Suprapubic skin (tissue), 3 donors: ENCODE data around the gene CLK1.

Source experiments
- POLR2AphosphoS5 ChIP-seq, 3 donors: sonication (generic); formaldehyde crosslinking; IDR thresholded peaks; one replicate each; pipeline ENCODE4 v1.6.1; 2017; ENCODE audit warnings: antibody characterized with exemption in 3 of 3
- TF ChIP-seq, protein P1 (sequence below), 2 donors: fragments of 200-600 bp in 1 of 2; fragments of 450-650 bp in 1 of 2; sonication (generic) in 1 of 2; IDR thresholded peaks; one replicate each; pipeline ENCODE4 v1.5.1; 2016 to 2019; ENCODE audit warnings: antibody characterized with exemption in 2 of 2, mild to moderate bottlenecking in 1 of 2, moderate library complexity in 1 of 2

DNA sequence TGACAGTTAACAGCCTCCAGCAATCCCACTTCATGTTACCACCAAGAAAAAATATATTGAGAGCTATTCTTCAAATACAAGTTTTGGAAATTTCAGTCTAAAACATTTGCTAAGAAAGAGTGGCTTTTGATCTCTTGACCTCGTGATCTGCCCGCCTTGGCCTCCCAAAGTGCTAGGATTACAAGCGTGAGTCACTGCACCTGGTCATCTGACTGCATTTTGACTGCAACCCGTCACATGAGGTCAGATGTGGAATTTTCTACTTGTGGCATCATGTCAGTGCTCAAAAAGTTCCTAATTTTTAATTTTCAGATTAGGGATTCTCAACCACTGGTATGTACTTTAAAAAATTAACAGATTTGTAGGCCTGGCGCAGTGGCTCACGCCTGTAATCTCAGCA is 9.1 kb upstream of the CLK1 start:
- TF ChIP-seq, protein P1, sequence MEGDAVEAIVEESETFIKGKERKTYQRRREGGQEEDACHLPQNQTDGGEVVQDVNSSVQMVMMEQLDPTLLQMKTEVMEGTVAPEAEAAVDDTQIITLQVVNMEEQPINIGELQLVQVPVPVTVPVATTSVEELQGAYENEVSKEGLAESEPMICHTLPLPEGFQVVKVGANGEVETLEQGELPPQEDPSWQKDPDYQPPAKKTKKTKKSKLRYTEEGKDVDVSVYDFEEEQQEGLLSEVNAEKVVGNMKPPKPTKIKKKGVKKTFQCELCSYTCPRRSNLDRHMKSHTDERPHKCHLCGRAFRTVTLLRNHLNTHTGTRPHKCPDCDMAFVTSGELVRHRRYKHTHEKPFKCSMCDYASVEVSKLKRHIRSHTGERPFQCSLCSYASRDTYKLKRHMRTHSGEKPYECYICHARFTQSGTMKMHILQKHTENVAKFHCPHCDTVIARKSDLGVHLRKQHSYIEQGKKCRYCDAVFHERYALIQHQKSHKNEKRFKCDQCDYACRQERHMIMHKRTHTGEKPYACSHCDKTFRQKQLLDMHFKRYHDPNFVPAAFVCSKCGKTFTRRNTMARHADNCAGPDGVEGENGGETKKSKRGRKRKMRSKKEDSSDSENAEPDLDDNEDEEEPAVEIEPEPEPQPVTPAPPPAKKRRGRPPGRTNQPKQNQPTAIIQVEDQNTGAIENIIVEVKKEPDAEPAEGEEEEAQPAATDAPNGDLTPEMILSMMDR (IDR thresholded peaks at IDR 0.05): no peak
- TF ChIP-seq POLR2AphosphoS5 (IDR thresholded peaks at IDR 0.05): no peak
